SK-N-SH (cell line): ENCODE results near the gene GRWD1. TPM values are rescaled to one million over a fixed set of nuclear protein-coding genes. Genes with fewer than 3 reads are reported as not detected.

Experiments
- CTCF ChIA-PET: fragments of 300-600, 350-600 bp; formaldehyde crosslinking; extraction: SDS; loops from one replicate; lab custom pipeline; 2021; lab: Yijun Ruan, JAX
- POLR2A ChIA-PET: fragments of 350-600 bp; sonication (Branson Sonifier 250); formaldehyde crosslinking; extraction: SDS; loops from one replicate; lab custom pipeline; 2020; ENCODE audit warnings: antibody characterized with exemption, inconsistent platforms; lab: Yijun Ruan, JAX
- DNase-seq: peaks from one replicate; pipeline ENCODE4 v3.0.0; 2012
- H2AFZ ChIP-seq: fragments of 200-600 bp; sonication (generic); 2 replicates; pipeline ENCODE4 v1.8.1; 2016; ENCODE audit warnings: antibody characterized with exemption, mild to moderate bottlenecking, low read depth
- H3F3A ChIP-seq: fragments of 200-600 bp; sonication (generic); replicated peaks from 2 replicates; pipeline ENCODE3; 2016; ENCODE audit warnings: antibody characterized with exemption, mild to moderate bottlenecking; ENCODE audit not compliant: insufficient read depth
- H3K27ac ChIP-seq, 2 experiments: fragments of 200-500 bp in 1 of 2; fragments of 200-600 bp in 1 of 2; sonication (Bioruptor generic) in 1 of 2; sonication (generic), shearing (Covaris generic) in 1 of 2; 2 replicates each; pipeline versions ENCODE4 v1.5.1 to v1.6.1; 2014 to 2016; ENCODE audit warnings: low read depth in 2 of 2, inconsistent platforms in 1 of 2, low read length in 1 of 2, mild to moderate bottlenecking in 1 of 2, mixed read lengths in 1 of 2
- H3K27me3 ChIP-seq: fragments of 200-600 bp; sonication (generic), shearing (Covaris generic); 2 replicates; pipeline ENCODE4 v1.6.1; 2016; ENCODE audit warnings: mixed run types; ENCODE audit not compliant: insufficient read depth
- H3K36me3 ChIP-seq, 2 experiments: fragments of 200-500 bp in 1 of 2; fragments of 200-600 bp in 1 of 2; sonication (Bioruptor generic) in 1 of 2; sonication (generic) in 1 of 2; replicated peaks in 1 of 2; 2 replicates each; pipeline versions ENCODE3 to v1.5.1; 2014 to 2016; ENCODE audit warnings: low read length in 1 of 2, mild to moderate bottlenecking in 1 of 2; ENCODE audit not compliant: insufficient read depth in 2 of 2, control insufficient read depth in 1 of 2
- H3K4me1 ChIP-seq, 2 experiments: fragments of 200-500 bp in 1 of 2; fragments of 200-600 bp in 1 of 2; sonication (Bioruptor generic) in 1 of 2; sonication (generic), shearing (Covaris generic) in 1 of 2; 2 replicates each; pipeline versions ENCODE4 v1.5.1 to v1.6.1; 2014 to 2016; ENCODE audit warnings: low read depth in 1 of 2, low read length in 1 of 2, mixed run types in 1 of 2; ENCODE audit not compliant: insufficient read depth in 2 of 2, control insufficient read depth in 1 of 2
- H3K4me2 ChIP-seq: fragments of 200-600 bp; sonication (generic), shearing (Covaris generic); 2 replicates; pipeline ENCODE4 v1.6.1; 2017; ENCODE audit warnings: mixed run types
- H3K4me3 ChIP-seq, 2 experiments: fragments of 200-500 bp in 1 of 2; fragments of 200-600 bp in 1 of 2; sonication (Bioruptor generic) in 1 of 2; sonication (generic), shearing (Covaris generic) in 1 of 2; 2 replicates each; pipeline versions ENCODE4 v1.5.1 to v1.8.1; 2014 to 2016; ENCODE audit warnings: low read depth in 2 of 2, inconsistent platforms in 1 of 2, low read length in 1 of 2, mild to moderate bottlenecking in 1 of 2, mixed read lengths in 1 of 2, moderate library complexity in 1 of 2
- H3K79me2 ChIP-seq: fragments of 200-600 bp; sonication (generic); 2 replicates; pipeline ENCODE4 v1.8.1; 2017; ENCODE audit warnings: mild to moderate bottlenecking; ENCODE audit not compliant: insufficient read depth
- H3K9ac ChIP-seq: fragments of 200-600 bp; sonication (generic); 2 replicates; pipeline ENCODE4 v1.6.1; 2017; ENCODE audit warnings: mixed run types
- H3K9me2 ChIP-seq: fragments of 200-600 bp; sonication (generic); 2 replicates; pipeline ENCODE4 v1.6.1; 2017; ENCODE audit warnings: mixed run types
- H3K9me3 ChIP-seq: fragments of 200-600 bp; sonication (generic); 2 replicates; pipeline ENCODE4 v1.6.1; 2017; ENCODE audit warnings: mixed run types, mild to moderate bottlenecking, moderate library complexity
- H4K20me1 ChIP-seq: fragments of 200-600 bp; sonication (generic); 2 replicates; pipeline ENCODE4 v1.6.1; 2017; ENCODE audit warnings: mild to moderate bottlenecking, mixed run types; ENCODE audit not compliant: insufficient read depth
- ELF1 ChIP-seq: IDR thresholded peaks from 2 replicates; pipeline ENCODE4 v1.4.0; 2012
- EZH2phosphoT487 ChIP-seq: fragments of 200-600 bp; sonication (generic); IDR thresholded peaks from 2 replicates; pipeline ENCODE4 v1.6.1; 2017; ENCODE audit warnings: low read depth, mixed run types, mild to moderate bottlenecking, antibody characterized with exemption, moderate library complexity, borderline replicate concordance
- FOSL2 ChIP-seq: IDR thresholded peaks from 2 replicates; pipeline ENCODE4 v1.4.0; 2012; ENCODE audit warnings: low read depth, mild to moderate bottlenecking, moderate library complexity, borderline replicate concordance
- FOXJ3 ChIP-seq: sonication (generic); formaldehyde crosslinking; IDR thresholded peaks from 2 replicates; pipeline ENCODE4 v1.5.1; 2020; ENCODE audit warnings: mild to moderate bottlenecking, missing genetic modification reagents
- PBX3 ChIP-seq: IDR thresholded peaks from 2 replicates; pipeline ENCODE4; 2012
- RAD21 ChIP-seq: IDR thresholded peaks from 2 replicates; pipeline ENCODE4 v1.6.1; 2012; ENCODE audit warnings: mild to moderate bottlenecking, low read length
- RCOR1 ChIP-seq: fragments of 150-350 bp; IDR thresholded peaks from 2 replicates; pipeline ENCODE4 v1.6.1; 2017; ENCODE audit warnings: antibody characterized with exemption, low read length
- RFX5 ChIP-seq: IDR thresholded peaks from 2 replicates; pipeline ENCODE4 v1.6.1; 2012; ENCODE audit warnings: mild to moderate bottlenecking, improper control_type of control experiment, low read length
- RXRA ChIP-seq: IDR thresholded peaks from 2 replicates; pipeline ENCODE4 v1.4.0; 2012; ENCODE audit warnings: low read depth, mild to moderate bottlenecking, borderline replicate concordance
- SIN3A ChIP-seq: IDR thresholded peaks from 2 replicates; pipeline ENCODE4 v1.6.1; 2012; ENCODE audit warnings: low read depth, mild to moderate bottlenecking, low read length, moderate library complexity, borderline replicate concordance
- SMC3 ChIP-seq: IDR thresholded peaks from 2 replicates; pipeline ENCODE4 v1.6.1; 2012; ENCODE audit warnings: low read depth, low read length, improper control_type of control experiment
- TAF1 ChIP-seq: IDR thresholded peaks from 2 replicates; pipeline ENCODE4 v1.6.1; 2012; ENCODE audit warnings: low read depth, mild to moderate bottlenecking, low read length, moderate library complexity, borderline replicate concordance
- USF1 ChIP-seq: IDR thresholded peaks from 2 replicates; pipeline ENCODE4 v1.4.0; 2012; ENCODE audit warnings: low read depth, borderline replicate concordance
- ZBTB33 ChIP-seq: IDR thresholded peaks from 2 replicates; pipeline ENCODE4 v1.4.0; 2012; ENCODE audit warnings: low read depth, borderline replicate concordance
- WGBS: methylation state at CpG from one replicate; pipeline ENCODE4 v1.1.6; 2017; ENCODE audit warnings: low lambda C conversion rate; 5-methylcytosine and 5-hydroxymethylcytosine counted together
- polyA plus RNA-seq, 3 experiments: library from polyadenylated mRNA; depleted of rRNA; stranded (reverse); fragments of >200 nt; gene quantifications; 2 replicates each; pipeline ENCODE4 v1.2.3, GENCODE V29; 2012

The GRWD1 gene
- polyA plus RNA-seq, 1 of the 3 experiments (the other 2 are of a cell fraction), result 36.6 TPM

- peak overlapping the region; percentile 87 for H2AFZ ChIP-seq
- no peaks in the 10 kb centered on the region for H3K9me2 ChIP-seq
- H3K36me3 ChIP-seq, result peaks cover 12 to 20% of the 10 kb centered on the region in 2 experiments
- no peaks in the 10 kb centered on the region for H3K27me3 ChIP-seq
- H3K4me2 ChIP-seq, result peak overlapping the region; percentile 99
- no peaks in the 10 kb centered on the region for H3K9me3 ChIP-seq
- no peaks in the 10 kb centered on the region for H4K20me1 ChIP-seq
- H3K27ac ChIP-seq, result peak overlapping the region; percentile 89 to 92
- H3K4me3 ChIP-seq, result peak overlapping the region; percentile 98 to 99
- CTCF ChIA-PET, result interaction anchor here (0.7 to 2.4 kb wide), 11 partner anchors 8 to 443 kb away, joined by 3 to 10 read pairs (median 4); partner anchors contain the start of genes GRIN2D and KDELR1
- H3K79me2 ChIP-seq, result peaks cover 35% of the 10 kb centered on the region
- H3K9ac ChIP-seq, result peak overlapping the region; percentile 92; the same call in 1 of the 2 replicates
- H3K4me1 ChIP-seq, result peaks cover 4 to 16% of the 10 kb centered on the region in 2 experiments; a peak in 2 of 4 replicates
- 0 out of 2 replicates have a peak, but pooled peaks have one; percentile 3 for TF ChIP-seq SMC3
- no peak for TF ChIP-seq TAF1
- H3F3A ChIP-seq, result peaks cover 18% of the 10 kb centered on the region
- POLR2A ChIA-PET, result interaction anchor here (0.9 to 1.0 kb wide), 3 partner anchors 81 to 175 kb away, joined by 3 to 5 read pairs (median 5); partner anchors contain the start of genes RPL18 and SPHK2
- WGBS, result 43% methylated on average over 38 of the region's 38 CpGs
- peak; percentile 56 for DNase-seq
These were observed 1.5 kb upstream of the GRWD1 start for GRCh38 chr19:48444129-48444935.

- Histone ChIP-seq H3F3A (peaks cover 18% of the 10 kb centered on the region), H3K9me3 (no peaks in the 10 kb centered on the region), H2AFZ (peak overlapping the region; percentile 87), H3K27me3 (no peaks in the 10 kb centered on the region), H3K9me2 (no peaks in the 10 kb centered on the region), H4K20me1 (no peaks in the 10 kb centered on the region), H3K27ac (peak overlapping the region; percentile 89 to 92), H3K36me3 (peaks cover 12 to 20% of the 10 kb centered on the region in 2 experiments), H3K4me2 (peak overlapping the region; percentile 99), H3K79me2 (peaks cover 37% of the 10 kb centered on the region), H3K4me1 (peaks cover 4 to 16% of the 10 kb centered on the region in 2 experiments; a peak in 2 of 4 replicates), H3K9ac (peak overlapping the region; percentile 92; the same call in 1 of the 2 replicates), H3K4me3 (peak overlapping the region; percentile 98 to 99)
- no peak for TF ChIP-seq SMC3
- TF ChIP-seq FOXJ3 (CRISPR knock-in tag), result no peak
- TF ChIP-seq ZBTB33, result no peak
- TF ChIP-seq RFX5, result no peak
- no peak for TF ChIP-seq RAD21
- no peak for TF ChIP-seq RXRA
- no peak for TF ChIP-seq ELF1
- no peak for TF ChIP-seq USF1
- TF ChIP-seq PBX3, result no peak
- no peak for TF ChIP-seq EZH2phosphoT487
- no peak for TF ChIP-seq RCOR1
- TF ChIP-seq SIN3A, result no peak
- no peak for TF ChIP-seq FOSL2
- CTCF ChIA-PET, result interaction anchor here (0.7 to 2.4 kb wide), 16 partner anchors 8 to 443 kb away, joined by 3 to 10 read pairs (median 4); partner anchors contain the start of genes GRIN2D, KCNJ14 and KDELR1
- DNase-seq, result no peak
- POLR2A ChIA-PET, result interaction anchor here (0.9 to 1.4 kb wide), 4 partner anchors 82 to 174 kb away, joined by 3 to 5 read pairs (median 5); partner anchors contain the start of genes RPL18 and SPHK2
- WGBS, result 5% methylated on average over 3 of the region's 3 CpGs
These were observed 915 bp upstream of the GRWD1 start for GRCh38 chr19:48444936-48445200.
